K562 (cell line): ENCODE results near the gene RITA1. TPM values are rescaled to one million over a fixed set of nuclear protein-coding genes. Genes with fewer than 3 reads are reported as not detected.

Source experiments
- ARID4B ChIP-seq: sonication (generic); formaldehyde crosslinking; IDR thresholded peaks from 2 replicates; pipeline ENCODE4 v1.8.0; 2022; ENCODE audit warnings: mild to moderate bottlenecking, missing genetic modification reagents
- BCL6 ChIP-seq: fragments of 250-450 bp; sonication (Bioruptor Pico); IDR thresholded peaks from 2 replicates; pipeline ENCODE4 v1.4.0; 2020
- MTF1 ChIP-seq: fragments of 250-450 bp; sonication (Bioruptor Pico); IDR thresholded peaks from 2 replicates; pipeline ENCODE4 v1.9.0; 2021; ENCODE audit warnings: moderate library complexity, mild to moderate bottlenecking, inconsistent platforms, borderline replicate concordance
- NEUROD1 ChIP-seq: fragments of 150-350 bp; IDR thresholded peaks from 2 replicates; pipeline ENCODE4 v1.6.1; 2014; ENCODE audit warnings: borderline replicate concordance, low read length, low read depth; ENCODE audit not compliant: partially characterized antibody
- NFATC3 ChIP-seq: fragments of 450-650 bp; IDR thresholded peaks from 2 replicates; pipeline ENCODE4 v1.6.1; 2017; ENCODE audit warnings: mild to moderate bottlenecking
- POLR2AphosphoS5 ChIP-seq: IDR thresholded peaks from 2 replicates; pipeline ENCODE4 v1.6.1; 2011; ENCODE audit warnings: mild to moderate bottlenecking, low read depth, low read length, moderate library complexity; ENCODE audit not compliant: control insufficient read depth, insufficient read depth
- POLR2H ChIP-seq: IDR thresholded peaks from 2 replicates; pipeline ENCODE4 v1.6.1; 2016; ENCODE audit warnings: missing genetic modification characterization, low read depth, mild to moderate bottlenecking, control low read depth, missing compliant biosample characterization, moderate library complexity
- RCOR1 ChIP-seq, 2 experiments: IDR thresholded peaks; 2 replicates each; pipeline ENCODE4 v1.6.1; 2012; ENCODE audit warnings: low read depth in 2 of 2, low read length in 2 of 2, borderline replicate concordance in 1 of 2, improper control_type of control experiment in 1 of 2
- SMAD3 ChIP-seq: fragments of 450-650 bp; formaldehyde crosslinking; conservative IDR thresholded peaks from 2 replicates; pipeline ENCODE4 v1.4.0; 2020; ENCODE audit warnings: mild to moderate bottlenecking
- SMARCC2 ChIP-seq: fragments of 450-650 bp; IDR thresholded peaks from 2 replicates; pipeline ENCODE4 v1.6.1; 2017; ENCODE audit warnings: antibody characterized with exemption, moderate library complexity, mild to moderate bottlenecking, low read depth
- TCF15 ChIP-seq: fragments of 250-450 bp; sonication (Bioruptor Pico); IDR thresholded peaks from 2 replicates; pipeline ENCODE4 v1.8.0; 2022; ENCODE audit warnings: moderate library complexity, mild to moderate bottlenecking, inconsistent platforms
- ZBTB9 ChIP-seq: fragments of 450-650 bp; formaldehyde crosslinking; IDR thresholded peaks from 2 replicates; pipeline ENCODE4 v1.4.0; 2020; ENCODE audit warnings: mild to moderate bottlenecking, moderate library complexity
- ZC3H8 ChIP-seq: fragments of 450-650 bp; IDR thresholded peaks from 2 replicates; pipeline ENCODE4 v1.6.1; 2017
- ZNF134 ChIP-seq: fragments of 250-450 bp; sonication (Bioruptor Pico); conservative IDR thresholded peaks from 2 replicates; pipeline ENCODE4 v1.4.0; 2020
- ZNF23 ChIP-seq: fragments of 250-450 bp; sonication (Bioruptor Pico); IDR thresholded peaks from 2 replicates; pipeline ENCODE4 v1.4.0; 2020; ENCODE audit warnings: mild to moderate bottlenecking
- ZNF280B ChIP-seq: fragments of 250-450 bp; sonication (Bioruptor Pico); IDR thresholded peaks from 2 replicates; pipeline ENCODE4 v1.5.1; 2021; ENCODE audit warnings: mild to moderate bottlenecking
- ZNF354B ChIP-seq: fragments of 250-450 bp; sonication (Bioruptor Pico); IDR thresholded peaks from 2 replicates; pipeline ENCODE4 v1.4.0; 2020
- polyA plus RNA-seq, 8 experiments: library from polyadenylated mRNA; depleted of rRNA in 4 of 8; stranded (reverse) in 5 of 8; unstranded in 3 of 8; fragments of >200 nt; fragmentation: Nextera tagmentation in 2 of 8; fragmentation: Illumina TruSeq in 1 of 8; extraction: Ambion mirVana in 2 of 8; extraction: Trizol in 1 of 8; gene quantifications; 2 replicates each; pipeline versions ENCODE4 v1.2.1 to v1.2.3, GENCODE V29; 2011 to 2014; ENCODE audit warnings: inconsistent platforms in 1 of 8, missing spikeins in 1 of 8
- total RNA-seq, 7 experiments: library from RNA; depleted of rRNA in 6 of 7; stranded (reverse); fragments of >200 nt in 6 of 7; fragmentation: Illumina TruSeq in 2 of 7; extraction: Trizol in 2 of 7; gene quantifications; 2 replicates each; pipeline versions ENCODE4 v1.2.1 to v1.2.3, GENCODE V29; 2011 to 2021; ENCODE audit warnings: low replicate concordance in 1 of 7
- TF ChIP-seq, protein P1 (sequence below), 2 experiments: IDR thresholded peaks; 2 replicates each; pipeline ENCODE4 v1.6.1; 2011; ENCODE audit warnings: borderline replicate concordance in 1 of 2, control low read depth in 1 of 2, low read depth in 1 of 2, low read length in 1 of 2, mild to moderate bottlenecking in 1 of 2, mixed read lengths in 1 of 2, moderate library complexity in 1 of 2; ENCODE audit not compliant: insufficient read depth in 1 of 2, insufficient read length in 1 of 2, poor library complexity in 1 of 2, severe bottlenecking in 1 of 2; ENCODE audit errors: extremely low read depth in 1 of 2

RITA1 gene
- total and polyA plus RNA-seq, 9 of the 15 experiments (the other 6 are each of a cell fraction or from before 2014, with no cell fraction given) = 2.8 to 40.4 (median 18.0) TPM

DNA sequence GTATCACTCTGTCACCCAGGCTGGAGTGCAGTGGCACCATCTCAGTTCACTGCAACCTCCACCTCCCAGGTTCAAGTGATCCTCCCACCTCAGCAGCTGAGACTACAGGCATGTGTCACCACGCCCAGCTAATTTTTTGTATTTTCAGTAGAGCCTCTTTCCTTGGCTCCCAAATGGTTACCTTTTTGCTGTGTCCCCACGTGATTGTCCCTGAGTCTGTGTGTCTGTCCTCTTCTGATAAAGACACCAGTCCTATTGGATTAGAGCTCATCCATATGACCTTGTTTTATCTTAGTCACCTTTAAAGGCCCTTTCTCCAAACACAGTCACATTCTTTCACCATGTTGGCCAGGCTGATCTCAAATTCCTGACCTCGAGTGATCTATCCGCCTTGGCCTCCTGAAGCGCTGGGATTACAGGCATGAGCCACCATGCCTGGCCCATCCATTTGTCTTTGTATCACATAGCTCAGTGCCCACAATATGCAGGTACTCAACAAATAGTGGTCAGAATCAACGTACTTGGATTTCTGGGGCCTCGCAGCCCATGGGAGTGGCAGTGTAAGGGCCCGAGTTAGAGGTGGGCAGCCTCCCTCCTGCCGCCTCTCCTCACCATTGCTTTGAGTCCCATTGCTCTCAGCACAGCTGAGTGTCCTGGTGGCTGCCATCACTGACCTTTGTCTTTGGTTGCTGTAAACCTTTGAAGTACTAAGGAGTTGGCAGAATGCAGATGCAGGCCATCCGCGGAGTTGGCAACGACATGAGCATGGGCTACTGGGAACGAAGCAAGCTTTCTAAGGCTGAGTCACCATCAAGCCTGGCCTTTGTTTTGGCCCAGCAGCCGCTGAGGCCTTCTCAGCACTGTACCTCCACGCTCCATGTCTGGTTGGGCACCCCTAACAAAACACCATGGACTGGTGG, 45.1 kb downstream of the RITA1 start (continued):
- TF ChIP-seq ZNF280B (CRISPR knock-in tag) (no peak), ZNF134 (CRISPR knock-in tag) (no peak), POLR2H (tag) (no peak), ARID4B (CRISPR knock-in tag) (0 out of 2 replicates have a peak, but pooled peaks have one; percentile 31), NEUROD1 (no peak), BCL6 (CRISPR knock-in tag) (no peak), ZNF23 (CRISPR knock-in tag) (no peak), SMARCC2 (no peak; the same call in none of the 2 replicates), ZC3H8 (no peak), SMAD3 (CRISPR knock-in tag) (no peak), TCF15 (no peak), ZNF354B (CRISPR knock-in tag) (no peak), ZBTB9 (CRISPR knock-in tag) (0 out of 2 replicates have a peak, but pooled peaks have one; percentile 16), POLR2AphosphoS5 (0 out of 2 replicates have a peak, but pooled peaks have one; percentile 34), MTF1 (CRISPR knock-in tag) (no peak), NFATC3 (no peak), RCOR1 (IDR thresholded peaks at IDR 0.05; ENCODE audit: borderline replicate concordance in 1 of 2, low read depth in 2 of 2, low read length in 2 of 2) (peak in 1 of 2 experiments; percentile 37; a peak in 1 of 4 replicates)
- TF ChIP-seq, protein P1, sequence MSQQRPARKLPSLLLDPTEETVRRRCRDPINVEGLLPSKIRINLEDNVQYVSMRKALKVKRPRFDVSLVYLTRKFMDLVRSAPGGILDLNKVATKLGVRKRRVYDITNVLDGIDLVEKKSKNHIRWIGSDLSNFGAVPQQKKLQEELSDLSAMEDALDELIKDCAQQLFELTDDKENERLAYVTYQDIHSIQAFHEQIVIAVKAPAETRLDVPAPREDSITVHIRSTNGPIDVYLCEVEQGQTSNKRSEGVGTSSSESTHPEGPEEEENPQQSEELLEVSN (IDR thresholded peaks at IDR 0.05; ENCODE audit: borderline replicate concordance in 1 of 2, extremely low read depth in 1 of 2, insufficient read depth in 1 of 2, insufficient read length in 1 of 2, low read depth in 1 of 2, low read length in 1 of 2, poor library complexity in 1 of 2, severe bottlenecking in 1 of 2) = no peak
